Measurements from ENCODE around the gene HK3. TPM values are rescaled to one million over a fixed set of nuclear protein-coding genes. Genes with fewer than 3 reads are reported as not detected.

HK3 gene
- polyA plus RNA-seq, 2 of the 4 experiments (the other 2 are of a cell fraction): 0.04 to 0.12 TPM

DNA sequence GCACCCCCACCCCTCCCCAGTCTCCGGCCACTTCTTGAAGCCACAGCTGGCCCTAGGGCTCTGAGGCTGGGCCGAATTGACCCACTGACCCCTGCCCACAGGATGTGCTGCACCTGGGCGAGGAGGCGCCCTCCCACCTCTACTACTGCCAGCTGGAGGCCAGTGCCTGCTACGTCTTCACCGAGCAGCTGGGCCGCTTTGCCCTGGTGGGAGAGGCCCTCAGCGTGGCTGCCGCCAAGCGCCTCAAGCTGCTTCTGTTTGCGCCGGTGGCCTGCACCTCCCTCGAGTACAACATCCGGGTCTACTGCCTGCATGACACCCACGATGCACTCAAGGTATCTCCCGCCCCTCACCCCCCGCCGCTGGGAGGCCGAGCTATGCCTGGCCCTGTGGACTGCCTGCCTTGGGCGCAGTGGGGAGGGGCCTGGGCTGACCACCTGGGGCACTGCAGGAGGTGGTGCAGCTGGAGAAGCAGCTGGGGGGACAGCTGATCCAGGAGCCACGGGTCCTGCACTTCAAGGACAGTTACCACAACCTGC is 21.3 kb downstream of the HK3 start:
- DNase-seq (ENCODE audit: low read depth in 1 of 2, low spot score in 1 of 2): no peak
- Histone ChIP-seq H3K4me3 (no peak overlapping the region), H3K4me2 (no peak overlapping the region), H3K9me3 (no peaks in the 10 kb centered on the region), H3K27ac (no peak overlapping the region), H3K4me1 (no peaks in the 10 kb centered on the region)
- CTCF ChIA-PET: interaction anchor here (1.2 to 2.0 kb wide), 3 partner anchors 23 to 219 kb away, joined by 3 to 6 read pairs (median 5); no protein-coding TSS in a partner anchor
- no peak for FAIRE-seq
- no peak for ATAC-seq
- POLR2A ChIA-PET: no interaction called here
- 76% methylated on average over 13 of the region's 21 CpGs for WGBS (ENCODE audit: missing lambda C conversion rate)
- no peak for TF ChIP-seq ZC3H11A (IDR thresholded peaks at IDR 0.05)
- no peak for TF ChIP-seq HEYL (CRISPR knock-in tag; IDR thresholded peaks at IDR 0.05)
- TF ChIP-seq PHF8 (IDR thresholded peaks at IDR 0.05; ENCODE audit: borderline replicate concordance, low read depth): no peak
- no peak for TF ChIP-seq CHD4 (IDR thresholded peaks at IDR 0.05; ENCODE audit: borderline replicate concordance)
- TF ChIP-seq, protein P1, sequence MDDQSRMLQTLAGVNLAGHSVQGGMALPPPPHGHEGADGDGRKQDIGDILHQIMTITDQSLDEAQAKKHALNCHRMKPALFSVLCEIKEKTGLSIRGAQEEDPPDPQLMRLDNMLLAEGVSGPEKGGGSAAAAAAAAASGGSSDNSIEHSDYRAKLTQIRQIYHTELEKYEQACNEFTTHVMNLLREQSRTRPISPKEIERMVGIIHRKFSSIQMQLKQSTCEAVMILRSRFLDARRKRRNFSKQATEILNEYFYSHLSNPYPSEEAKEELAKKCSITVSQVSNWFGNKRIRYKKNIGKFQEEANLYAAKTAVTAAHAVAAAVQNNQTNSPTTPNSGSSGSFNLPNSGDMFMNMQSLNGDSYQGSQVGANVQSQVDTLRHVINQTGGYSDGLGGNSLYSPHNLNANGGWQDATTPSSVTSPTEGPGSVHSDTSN (IDR thresholded peaks at IDR 0.05): no peak
- no peak for TF ChIP-seq RCOR1 (IDR thresholded peaks at IDR 0.05; ENCODE audit: low read depth, low read length)
- TF ChIP-seq HOXB13 (CRISPR knock-in tag; IDR thresholded peaks at IDR 0.05; ENCODE audit: low read depth): no peak
- TF ChIP-seq NPAS2 (CRISPR knock-in tag; IDR thresholded peaks at IDR 0.05; ENCODE audit: borderline replicate concordance): no peak

DNA sequence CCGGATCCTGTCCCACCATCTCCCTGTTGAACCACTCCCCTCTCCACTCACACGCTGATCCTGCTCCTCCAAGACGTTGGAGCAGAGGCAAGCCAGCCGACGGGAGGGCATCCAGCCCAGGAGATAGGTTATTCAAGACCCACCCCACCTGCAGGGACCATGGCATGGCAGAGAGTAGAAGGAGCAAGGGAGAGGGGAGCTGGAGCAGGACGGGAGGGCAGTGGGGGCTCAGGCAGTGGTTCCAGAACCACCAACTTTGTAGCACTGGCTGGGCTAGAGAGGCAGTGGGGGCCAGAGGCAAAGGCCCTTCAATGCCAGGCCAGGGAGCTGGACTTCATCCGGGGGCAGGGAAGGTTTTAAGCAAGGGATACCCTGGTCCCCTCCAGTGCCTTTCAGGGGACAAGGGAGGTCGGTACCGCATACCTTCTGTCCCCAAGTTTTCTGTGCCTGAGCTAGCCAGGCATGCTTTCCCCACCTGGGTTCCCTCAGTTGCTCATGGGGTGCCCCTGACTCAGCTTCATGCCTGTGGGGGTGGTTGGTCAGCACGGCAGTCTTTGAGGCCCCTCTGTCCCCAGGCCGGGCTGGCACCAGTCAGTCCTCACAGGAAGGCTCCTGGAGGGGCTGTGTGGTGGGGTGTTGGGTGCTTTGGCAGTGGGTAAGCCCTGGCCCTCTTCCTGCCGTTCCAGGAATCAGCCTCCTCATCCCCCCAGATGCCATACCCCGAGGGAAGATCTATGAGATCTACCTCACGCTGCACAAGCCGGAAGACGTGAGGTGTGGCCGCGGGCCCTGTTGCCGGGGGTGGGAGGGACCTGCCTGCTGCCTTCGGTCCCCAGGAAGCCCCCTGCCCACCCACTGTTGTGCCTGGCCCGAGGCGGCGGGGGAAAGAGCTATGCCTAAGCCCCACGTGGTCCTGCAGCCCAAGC is 22.4 kb downstream of the HK3 start:
- FAIRE-seq (no peak), DNase-seq (ENCODE audit: low read depth in 1 of 2, low spot score in 1 of 2) (no peak), ATAC-seq (no peak)
- Histone ChIP-seq H3K4me2 (no peak overlapping the region), H3K9me3 (no peaks in the 10 kb centered on the region), H3K4me3 (no peak overlapping the region), H3K4me1 (no peaks in the 10 kb centered on the region), H3K27ac (no peak overlapping the region)
- POLR2A ChIA-PET: no interaction called here
- TF ChIP-seq, protein P2, sequence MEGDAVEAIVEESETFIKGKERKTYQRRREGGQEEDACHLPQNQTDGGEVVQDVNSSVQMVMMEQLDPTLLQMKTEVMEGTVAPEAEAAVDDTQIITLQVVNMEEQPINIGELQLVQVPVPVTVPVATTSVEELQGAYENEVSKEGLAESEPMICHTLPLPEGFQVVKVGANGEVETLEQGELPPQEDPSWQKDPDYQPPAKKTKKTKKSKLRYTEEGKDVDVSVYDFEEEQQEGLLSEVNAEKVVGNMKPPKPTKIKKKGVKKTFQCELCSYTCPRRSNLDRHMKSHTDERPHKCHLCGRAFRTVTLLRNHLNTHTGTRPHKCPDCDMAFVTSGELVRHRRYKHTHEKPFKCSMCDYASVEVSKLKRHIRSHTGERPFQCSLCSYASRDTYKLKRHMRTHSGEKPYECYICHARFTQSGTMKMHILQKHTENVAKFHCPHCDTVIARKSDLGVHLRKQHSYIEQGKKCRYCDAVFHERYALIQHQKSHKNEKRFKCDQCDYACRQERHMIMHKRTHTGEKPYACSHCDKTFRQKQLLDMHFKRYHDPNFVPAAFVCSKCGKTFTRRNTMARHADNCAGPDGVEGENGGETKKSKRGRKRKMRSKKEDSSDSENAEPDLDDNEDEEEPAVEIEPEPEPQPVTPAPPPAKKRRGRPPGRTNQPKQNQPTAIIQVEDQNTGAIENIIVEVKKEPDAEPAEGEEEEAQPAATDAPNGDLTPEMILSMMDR (IDR thresholded peaks at IDR 0.05): no peak
- TF ChIP-seq, protein P3, sequence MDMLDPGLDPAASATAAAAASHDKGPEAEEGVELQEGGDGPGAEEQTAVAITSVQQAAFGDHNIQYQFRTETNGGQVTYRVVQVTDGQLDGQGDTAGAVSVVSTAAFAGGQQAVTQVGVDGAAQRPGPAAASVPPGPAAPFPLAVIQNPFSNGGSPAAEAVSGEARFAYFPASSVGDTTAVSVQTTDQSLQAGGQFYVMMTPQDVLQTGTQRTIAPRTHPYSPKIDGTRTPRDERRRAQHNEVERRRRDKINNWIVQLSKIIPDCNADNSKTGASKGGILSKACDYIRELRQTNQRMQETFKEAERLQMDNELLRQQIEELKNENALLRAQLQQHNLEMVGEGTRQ (IDR thresholded peaks at IDR 0.05): no peak
- TF ChIP-seq TFCP2L1 (CRISPR knock-in tag; IDR thresholded peaks at IDR 0.05): no peak
- TF ChIP-seq, protein P4, sequence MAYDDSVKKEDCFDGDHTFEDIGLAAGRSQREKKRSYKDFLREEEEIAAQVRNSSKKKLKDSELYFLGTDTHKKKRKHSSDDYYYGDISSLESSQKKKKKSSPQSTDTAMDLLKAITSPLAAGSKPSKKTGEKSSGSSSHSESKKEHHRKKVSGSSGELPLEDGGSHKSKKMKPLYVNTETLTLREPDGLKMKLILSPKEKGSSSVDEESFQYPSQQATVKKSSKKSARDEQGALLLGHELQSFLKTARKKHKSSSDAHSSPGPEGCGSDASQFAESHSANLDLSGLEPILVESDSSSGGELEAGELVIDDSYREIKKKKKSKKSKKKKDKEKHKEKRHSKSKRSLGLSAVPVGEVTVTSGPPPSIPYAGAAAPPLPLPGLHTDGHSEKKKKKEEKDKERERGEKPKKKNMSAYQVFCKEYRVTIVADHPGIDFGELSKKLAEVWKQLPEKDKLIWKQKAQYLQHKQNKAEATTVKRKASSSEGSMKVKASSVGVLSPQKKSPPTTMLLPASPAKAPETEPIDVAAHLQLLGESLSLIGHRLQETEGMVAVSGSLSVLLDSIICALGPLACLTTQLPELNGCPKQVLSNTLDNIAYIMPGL (CRISPR knock-in tag; IDR thresholded peaks at IDR 0.05; ENCODE audit: borderline replicate concordance): no peak
- TF ChIP-seq, protein P1 (IDR thresholded peaks at IDR 0.05): no peak
- TF ChIP-seq POLR2AphosphoS2 (conservative IDR thresholded peaks at IDR 0.05; ENCODE audit: low read length): no peak
- TF ChIP-seq, protein P5, sequence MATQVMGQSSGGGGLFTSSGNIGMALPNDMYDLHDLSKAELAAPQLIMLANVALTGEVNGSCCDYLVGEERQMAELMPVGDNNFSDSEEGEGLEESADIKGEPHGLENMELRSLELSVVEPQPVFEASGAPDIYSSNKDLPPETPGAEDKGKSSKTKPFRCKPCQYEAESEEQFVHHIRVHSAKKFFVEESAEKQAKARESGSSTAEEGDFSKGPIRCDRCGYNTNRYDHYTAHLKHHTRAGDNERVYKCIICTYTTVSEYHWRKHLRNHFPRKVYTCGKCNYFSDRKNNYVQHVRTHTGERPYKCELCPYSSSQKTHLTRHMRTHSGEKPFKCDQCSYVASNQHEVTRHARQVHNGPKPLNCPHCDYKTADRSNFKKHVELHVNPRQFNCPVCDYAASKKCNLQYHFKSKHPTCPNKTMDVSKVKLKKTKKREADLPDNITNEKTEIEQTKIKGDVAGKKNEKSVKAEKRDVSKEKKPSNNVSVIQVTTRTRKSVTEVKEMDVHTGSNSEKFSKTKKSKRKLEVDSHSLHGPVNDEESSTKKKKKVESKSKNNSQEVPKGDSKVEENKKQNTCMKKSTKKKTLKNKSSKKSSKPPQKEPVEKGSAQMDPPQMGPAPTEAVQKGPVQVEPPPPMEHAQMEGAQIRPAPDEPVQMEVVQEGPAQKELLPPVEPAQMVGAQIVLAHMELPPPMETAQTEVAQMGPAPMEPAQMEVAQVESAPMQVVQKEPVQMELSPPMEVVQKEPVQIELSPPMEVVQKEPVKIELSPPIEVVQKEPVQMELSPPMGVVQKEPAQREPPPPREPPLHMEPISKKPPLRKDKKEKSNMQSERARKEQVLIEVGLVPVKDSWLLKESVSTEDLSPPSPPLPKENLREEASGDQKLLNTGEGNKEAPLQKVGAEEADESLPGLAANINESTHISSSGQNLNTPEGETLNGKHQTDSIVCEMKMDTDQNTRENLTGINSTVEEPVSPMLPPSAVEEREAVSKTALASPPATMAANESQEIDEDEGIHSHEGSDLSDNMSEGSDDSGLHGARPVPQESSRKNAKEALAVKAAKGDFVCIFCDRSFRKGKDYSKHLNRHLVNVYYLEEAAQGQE (IDR thresholded peaks at IDR 0.05): no peak
- TF ChIP-seq POLR2A (IDR thresholded peaks at IDR 0.05; ENCODE audit: low read length): no peak
- TF ChIP-seq, protein P6, sequence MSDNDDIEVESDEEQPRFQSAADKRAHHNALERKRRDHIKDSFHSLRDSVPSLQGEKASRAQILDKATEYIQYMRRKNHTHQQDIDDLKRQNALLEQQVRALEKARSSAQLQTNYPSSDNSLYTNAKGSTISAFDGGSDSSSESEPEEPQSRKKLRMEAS (IDR thresholded peaks at IDR 0.05): no peak
- no peak for TF ChIP-seq TP53 (CRISPR knock-in tag; IDR thresholded peaks at IDR 0.05)
- no peak for TF ChIP-seq CHD2 (IDR thresholded peaks at IDR 0.05; ENCODE audit: low read length, partially characterized antibody)
- no peak for TF ChIP-seq ZNF302 (CRISPR knock-in tag; IDR thresholded peaks at IDR 0.05)
- TF ChIP-seq PHF8 (IDR thresholded peaks at IDR 0.05; ENCODE audit: borderline replicate concordance, low read depth): no peak
- TF ChIP-seq RARB (CRISPR knock-in tag; IDR thresholded peaks at IDR 0.05): no peak
- WGBS (ENCODE audit: missing lambda C conversion rate): 56% methylated on average over 13 of the region's 24 CpGs
- CTCF ChIA-PET: interaction anchor here (1.2 to 2.0 kb wide), 2 partner anchors 216 to 219 kb away, joined by 3 to 5 read pairs; no protein-coding TSS in a partner anchor
